ENCODE measurements around the gene JARID2. TPM values are rescaled to one million over a fixed set of nuclear protein-coding genes. Genes with fewer than 3 reads are reported as not detected.

JARID2 gene
- total and polyA plus RNA-seq, 9 of the 15 experiments (the other 6 are each of a cell fraction or from before 2014, with no cell fraction given) = 5.0 to 29.0 (median 15.6) TPM

DNA sequence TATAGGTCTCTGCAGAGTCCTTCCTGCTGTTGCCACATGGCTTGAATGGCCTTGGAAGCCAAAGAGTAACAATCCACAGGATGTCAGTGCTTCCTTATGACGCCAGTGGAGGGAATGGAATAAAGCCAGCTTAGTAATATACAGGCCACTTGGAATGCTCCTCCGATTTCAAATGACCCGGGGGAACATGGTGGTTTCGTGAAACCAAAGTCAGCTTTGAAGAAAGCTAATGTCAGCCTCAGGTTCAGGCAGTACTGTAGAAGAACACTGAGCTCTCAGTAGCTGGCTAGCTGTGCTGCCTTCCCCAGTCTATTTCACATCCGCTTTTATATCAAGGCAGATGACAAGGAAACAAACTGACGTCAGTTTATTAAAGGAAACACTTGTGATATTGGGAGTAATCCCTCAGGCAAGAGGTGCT, 227.9 kb downstream of the JARID2 start (continued):
- TF ChIP-seq TSHZ1 (CRISPR knock-in tag; IDR thresholded peaks at IDR 0.05) = no peak
- no peak for TF ChIP-seq MBD2 (IDR thresholded peaks at IDR 0.05; ENCODE audit: borderline replicate concordance, low read depth)
- TF ChIP-seq TAF7 (tag; IDR thresholded peaks at IDR 0.05) = no peak

DNA sequence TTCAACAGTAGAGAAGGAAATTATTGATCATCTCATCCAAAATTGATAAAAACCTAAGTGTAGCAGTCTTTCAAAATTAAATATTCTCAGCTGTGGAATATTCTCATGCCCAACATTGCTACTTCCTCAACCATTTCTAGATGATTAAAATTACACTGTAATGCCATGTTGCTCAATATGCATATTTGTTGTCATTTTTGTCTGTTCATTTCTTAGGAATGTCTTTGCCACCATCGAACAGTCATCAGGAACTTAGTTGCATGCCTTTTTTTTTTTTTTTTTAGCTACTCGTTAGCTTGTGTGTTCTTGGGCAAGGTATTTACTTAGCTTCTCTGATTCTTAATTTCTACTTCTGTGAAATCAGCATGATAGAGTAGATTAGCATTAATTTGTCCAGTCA, 228.3 kb downstream of the JARID2 start:
- H3K4me1 ChIP-seq (replicated peaks in 1 of 2; ENCODE audit: control insufficient read depth in 2 of 2, insufficient read depth in 2 of 2, low read length in 2 of 2) = 0 out of 5 replicates have a peak, but pooled peaks cover 0 to 3% of the 10 kb centered on the region in 2 experiments
- WGBS (ENCODE audit: insufficient coverage, low coverage, missing lambda C conversion rate) = 95% methylated on average over 2 of the region's 2 CpGs
- H3K27ac ChIP-seq (ENCODE audit: extremely low read depth, low read depth, low read length) = no peak overlapping the region
- DNase-seq (ENCODE audit: extremely low read depth in 1 of 4, low spot score in 3 of 4) = no peak
- H4K20me1 ChIP-seq (replicated peaks; ENCODE audit: control insufficient read depth, insufficient read depth, low read length) = no peaks in the 10 kb centered on the region; the same call in 1 of the 2 replicates
- H3K9me1 ChIP-seq (ENCODE audit: control insufficient read depth, insufficient read depth, low read length) = no peaks in the 10 kb centered on the region
- no peak overlapping the region for H3K4me3 ChIP-seq
- ChIA-PET POLR2A (interaction anchor here (1.3 kb wide), 1 partner anchor 11 kb away, joined by 3 read pairs; no protein-coding TSS in a partner anchor), CTCF (ENCODE audit: low intra/inter-chr PET ratio) (no interaction called here)
- FAIRE-seq = no peak
- no peak for ATAC-seq
- H3K9ac ChIP-seq (ENCODE audit: insufficient read depth in 1 of 2, low read depth in 2 of 2, low read length in 2 of 2) = no peak overlapping the region
- no peak overlapping the region for H3K4me2 ChIP-seq (ENCODE audit: insufficient read depth, low read length)
- H3K79me2 ChIP-seq (ENCODE audit: control insufficient read depth, insufficient read depth, low read length) = peaks cover 3% of the 10 kb centered on the region; the same call in 1 of the 3 replicates
- intact Hi-C loops (cut with micrococcal nuclease) (no loop called here), in situ Hi-C loops (cut with MboI) (no loop called here)
- no TSS peak for BruUV-seq (replicated peaks)
- no peak overlapping the region for H2AFZ ChIP-seq (ENCODE audit: low read depth, low read length)
- peaks cover 51% of the 10 kb centered on the region for H3K36me3 ChIP-seq (ENCODE audit: control insufficient read depth, insufficient read depth, low read length)
- H3K9me3 ChIP-seq (replicated peaks; ENCODE audit: control insufficient read depth, insufficient read depth, low read depth, low read length) = no peaks in the 10 kb centered on the region
- no peaks in the 10 kb centered on the region for H3K27me3 ChIP-seq (ENCODE audit: control insufficient read depth in 2 of 2, insufficient read depth in 2 of 2, low read length in 2 of 2)
- TF ChIP-seq ZNF318 (IDR thresholded peaks at IDR 0.05; ENCODE audit: borderline replicate concordance in 1 of 2, low read depth in 1 of 2) = no peak
- TF ChIP-seq CHD4 (IDR thresholded peaks at IDR 0.05; ENCODE audit: insufficient read depth, insufficient replicate concordance, low read depth, low read length, poor library complexity, severe bottlenecking) = no peak
- TF ChIP-seq RFX7 (CRISPR knock-in tag; IDR thresholded peaks at IDR 0.05) = no peak
- TF ChIP-seq ZNF384 (IDR thresholded peaks at IDR 0.05; ENCODE audit: low read depth, low read length) = no peak
- no peak for TF ChIP-seq ESRRA (IDR thresholded peaks at IDR 0.05; ENCODE audit: borderline replicate concordance, low read depth)
- no peak for TF ChIP-seq BRCA1 (IDR thresholded peaks at IDR 0.05)
- no peak for TF ChIP-seq BRCA1 (CRISPR knock-in tag; IDR thresholded peaks at IDR 0.05)

Measured in K562 (cell line).